Measurements from ENCODE around the gene SRBD1. TPM values are rescaled to one million over a fixed set of nuclear protein-coding genes. Genes with fewer than 3 reads are reported as not detected.

SRBD1 gene
- total and polyA plus RNA-seq, 2 experiments from 2014 or later, result 10.6 to 13.7 TPM

DNA sequence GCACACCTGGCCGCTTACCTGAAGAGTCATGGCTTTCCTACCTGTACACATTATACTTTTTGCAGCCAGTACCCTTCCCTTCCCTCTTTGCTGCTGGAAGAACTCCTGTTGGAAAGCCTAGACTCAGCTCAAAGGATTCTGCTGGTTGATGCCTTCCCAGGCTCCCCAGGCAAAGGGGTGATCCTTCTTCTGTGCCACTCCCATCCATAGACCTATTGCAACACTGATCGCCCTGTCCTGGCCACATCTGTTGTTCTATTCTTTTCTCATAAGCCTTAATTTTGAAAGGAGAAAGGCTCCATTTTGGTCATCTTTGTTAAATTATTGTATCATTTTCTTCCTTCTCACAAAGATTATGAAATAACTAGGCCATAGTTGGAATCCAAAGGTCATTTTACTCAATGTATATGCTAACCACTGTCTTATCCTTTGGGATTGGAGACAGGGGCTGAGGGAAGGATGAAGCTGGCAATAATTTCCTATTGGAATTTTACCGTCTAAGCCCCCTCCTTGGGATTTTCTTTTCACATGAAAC lies 37.0 kb upstream of the SRBD1 start:
- TF ChIP-seq, protein P1, sequence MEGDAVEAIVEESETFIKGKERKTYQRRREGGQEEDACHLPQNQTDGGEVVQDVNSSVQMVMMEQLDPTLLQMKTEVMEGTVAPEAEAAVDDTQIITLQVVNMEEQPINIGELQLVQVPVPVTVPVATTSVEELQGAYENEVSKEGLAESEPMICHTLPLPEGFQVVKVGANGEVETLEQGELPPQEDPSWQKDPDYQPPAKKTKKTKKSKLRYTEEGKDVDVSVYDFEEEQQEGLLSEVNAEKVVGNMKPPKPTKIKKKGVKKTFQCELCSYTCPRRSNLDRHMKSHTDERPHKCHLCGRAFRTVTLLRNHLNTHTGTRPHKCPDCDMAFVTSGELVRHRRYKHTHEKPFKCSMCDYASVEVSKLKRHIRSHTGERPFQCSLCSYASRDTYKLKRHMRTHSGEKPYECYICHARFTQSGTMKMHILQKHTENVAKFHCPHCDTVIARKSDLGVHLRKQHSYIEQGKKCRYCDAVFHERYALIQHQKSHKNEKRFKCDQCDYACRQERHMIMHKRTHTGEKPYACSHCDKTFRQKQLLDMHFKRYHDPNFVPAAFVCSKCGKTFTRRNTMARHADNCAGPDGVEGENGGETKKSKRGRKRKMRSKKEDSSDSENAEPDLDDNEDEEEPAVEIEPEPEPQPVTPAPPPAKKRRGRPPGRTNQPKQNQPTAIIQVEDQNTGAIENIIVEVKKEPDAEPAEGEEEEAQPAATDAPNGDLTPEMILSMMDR (IDR thresholded peaks at IDR 0.05; ENCODE audit: low read depth, low read length), result no peak
- H3K36me3 ChIP-seq, result no peaks in the 10 kb centered on the region
- no peak overlapping the region for H3K27ac ChIP-seq
- H3K9me3 ChIP-seq (ENCODE audit: low read depth), result no peaks in the 10 kb centered on the region
- peak in 1 of 2 donors; percentile 10 for DNase-seq (ENCODE audit: low read depth in 1 of 2, low spot score in 1 of 2)
- no peak overlapping the region for H3K4me3 ChIP-seq
- H3K4me1 ChIP-seq (ENCODE audit: low read depth), result peaks cover 4% of the 10 kb centered on the region
- H3K27me3 ChIP-seq, result peaks cover 14% of the 10 kb centered on the region

DNA sequence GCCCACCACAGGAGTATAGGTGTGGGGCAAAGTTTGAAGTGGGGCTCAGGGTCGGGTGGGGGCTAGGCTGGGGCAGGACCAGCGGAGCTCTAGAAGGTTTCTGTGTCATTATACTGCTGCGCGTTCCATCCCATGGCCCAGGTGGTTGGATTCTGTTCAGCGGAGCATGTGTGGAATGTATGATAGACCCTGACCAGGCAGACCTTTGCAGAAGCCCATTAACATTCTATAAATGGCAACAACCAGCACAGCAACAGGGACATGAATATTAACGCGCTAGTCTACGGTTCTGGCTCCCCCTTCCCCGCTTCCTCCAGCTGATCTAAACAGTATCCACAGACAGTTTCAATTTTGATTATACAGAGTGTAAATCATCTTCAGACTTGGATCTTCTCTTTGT lies 36.3 kb upstream of the SRBD1 start:
- H3K4me1 ChIP-seq (ENCODE audit: low read depth), result peaks cover 4% of the 10 kb centered on the region
- H3K27ac ChIP-seq, result peak overlapping the region; percentile 26
- peak in 1 of 2 donors; percentile 61 for DNase-seq (ENCODE audit: low read depth in 1 of 2, low spot score in 1 of 2)
- TF ChIP-seq, protein P1 (IDR thresholded peaks at IDR 0.05; ENCODE audit: low read depth, low read length), result no peak
- no peaks in the 10 kb centered on the region for H3K36me3 ChIP-seq
- no peaks in the 10 kb centered on the region for H3K9me3 ChIP-seq (ENCODE audit: low read depth)
- H3K27me3 ChIP-seq, result peaks cover 15% of the 10 kb centered on the region
- no peak overlapping the region for H3K4me3 ChIP-seq

DNA sequence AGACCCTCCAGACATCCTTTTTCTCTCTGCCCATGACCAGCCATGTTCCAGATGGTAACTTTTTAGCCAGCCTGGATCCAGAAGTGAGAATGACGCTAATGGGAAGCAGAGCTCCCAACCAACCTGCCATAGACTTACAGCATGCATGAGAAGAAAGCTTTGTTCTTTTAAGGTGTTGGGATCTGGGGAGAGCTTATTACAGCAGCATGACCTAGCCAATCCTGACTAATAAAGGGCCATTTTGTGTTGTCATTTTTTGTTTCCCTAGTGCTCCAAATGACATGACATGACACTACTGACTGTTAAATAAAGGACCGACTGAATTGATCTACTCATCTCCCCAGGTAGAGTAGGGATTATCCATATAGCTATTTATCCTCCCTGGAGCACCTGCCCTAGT lies 35.2 kb upstream of the SRBD1 start:
- no peaks in the 10 kb centered on the region for H3K36me3 ChIP-seq
- DNase-seq (ENCODE audit: low read depth in 1 of 2, low spot score in 1 of 2), result no peak
- no peaks in the 10 kb centered on the region for H3K9me3 ChIP-seq (ENCODE audit: low read depth)
- H3K27me3 ChIP-seq, result peaks cover 23% of the 10 kb centered on the region
- peaks cover 4% of the 10 kb centered on the region for H3K4me1 ChIP-seq (ENCODE audit: low read depth)
- TF ChIP-seq, protein P1 (IDR thresholded peaks at IDR 0.05; ENCODE audit: low read depth, low read length), result no peak
- H3K27ac ChIP-seq, result no peak overlapping the region
- no peak overlapping the region for H3K4me3 ChIP-seq

DNA sequence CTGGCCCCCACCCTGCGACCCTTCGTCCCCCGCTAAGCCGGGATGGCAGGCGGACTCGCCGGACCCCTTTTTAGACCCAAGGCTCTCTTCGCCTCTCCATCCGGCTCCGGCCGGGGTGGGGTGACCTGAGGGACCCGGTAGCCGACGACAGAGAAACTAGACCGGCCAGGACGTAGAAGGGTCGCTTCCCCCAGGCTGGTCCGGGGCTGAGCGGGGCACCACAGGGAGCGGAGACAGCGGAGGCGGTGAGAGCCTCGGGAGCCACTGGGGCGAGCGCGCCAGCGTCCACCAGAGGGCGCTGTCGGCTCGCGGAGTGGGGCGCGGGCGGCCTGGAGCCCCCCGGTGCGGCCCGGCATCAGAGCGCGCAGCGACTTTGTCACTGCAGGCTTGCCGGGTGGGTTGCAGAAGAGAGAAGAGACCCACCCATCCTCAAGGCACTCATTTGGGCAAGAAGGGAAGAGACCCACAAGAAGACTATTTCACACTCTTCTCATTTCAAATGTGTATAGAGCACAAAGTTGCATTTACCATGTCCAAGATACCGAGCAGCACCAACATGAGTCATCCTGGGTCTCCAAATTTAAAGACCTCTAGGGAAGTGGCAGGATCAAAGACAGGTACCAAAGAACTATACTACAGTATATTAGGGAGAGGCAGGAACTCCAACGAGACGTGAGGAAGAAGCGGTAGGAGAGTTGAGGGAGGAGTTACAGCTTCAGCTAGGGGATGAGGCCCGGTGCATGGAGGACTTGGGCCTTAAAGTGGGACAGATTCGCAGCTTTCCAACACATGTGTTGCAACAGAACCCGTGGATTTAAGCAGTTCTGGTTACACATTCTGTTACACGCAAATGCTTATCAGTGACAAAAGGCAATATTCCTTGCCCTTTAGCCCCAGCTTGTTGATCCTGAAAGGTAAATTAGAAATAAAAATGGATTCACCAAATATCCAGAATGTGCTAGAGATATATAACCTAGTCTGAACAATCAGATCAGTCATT lies 32.8 kb upstream of the SRBD1 start:
- Histone ChIP-seq H3K4me3 (peak overlapping the region; percentile 25), H3K27me3 (peaks cover 41% of the 10 kb centered on the region), H3K4me1 (ENCODE audit: low read depth) (no peaks in the 10 kb centered on the region), H3K27ac (no peak overlapping the region), H3K36me3 (no peaks in the 10 kb centered on the region), H3K9me3 (ENCODE audit: low read depth) (no peaks in the 10 kb centered on the region)
- peak; percentile 68 to 85 for DNase-seq (ENCODE audit: low read depth in 1 of 2, low spot score in 1 of 2)
- TF ChIP-seq, protein P1 (IDR thresholded peaks at IDR 0.05; ENCODE audit: low read depth, low read length), result peak; percentile 88

DNA sequence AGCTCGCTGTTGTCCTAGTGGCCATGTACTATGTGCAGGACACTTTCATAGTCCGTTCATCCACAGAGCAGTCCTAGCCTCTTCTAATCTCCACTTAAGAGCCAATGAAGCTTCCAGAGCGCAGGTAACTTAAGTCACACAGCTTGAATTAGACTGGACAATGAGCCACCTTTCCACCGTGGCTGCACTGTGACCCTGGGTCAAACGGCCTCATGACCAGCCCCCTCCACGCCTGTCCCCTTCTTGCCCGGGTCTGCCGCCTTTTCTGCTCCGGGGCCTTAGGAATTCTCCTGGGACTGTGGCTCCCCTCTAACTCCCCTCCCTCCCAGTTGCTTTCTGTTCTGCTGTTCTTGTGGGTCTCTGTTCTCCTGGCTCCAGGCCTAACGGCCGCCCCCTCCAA lies 32.0 kb upstream of the SRBD1 start:
- TF ChIP-seq, protein P1 (IDR thresholded peaks at IDR 0.05; ENCODE audit: low read depth, low read length), result no peak
- no peak overlapping the region for H3K27ac ChIP-seq
- peak overlapping the region; percentile 25 for H3K4me3 ChIP-seq
- peaks cover 48% of the 10 kb centered on the region for H3K27me3 ChIP-seq
- DNase-seq (ENCODE audit: low read depth in 1 of 2, low spot score in 1 of 2), result peak in 1 of 2 donors; percentile 12
- H3K4me1 ChIP-seq (ENCODE audit: low read depth), result no peaks in the 10 kb centered on the region
- no peaks in the 10 kb centered on the region for H3K36me3 ChIP-seq
- no peaks in the 10 kb centered on the region for H3K9me3 ChIP-seq (ENCODE audit: low read depth)
